BE2C (cell line): ENCODE data around the gene FBN3.

ENCODE experiments used
- DNase-seq: peaks from one replicate; pipeline ENCODE4 v3.0.0-alpha.2; 2020
- H3K27me3 ChIP-seq: fragments of 250-450 bp; sonication (Bioruptor Pico); 2 replicates; pipeline ENCODE4 v1.5.1; 2020; ENCODE audit warnings: mild to moderate bottlenecking
- H3K36me3 ChIP-seq: fragments of 250-450 bp; sonication (Bioruptor Pico); 2 replicates; pipeline ENCODE4 v1.5.1; 2020; ENCODE audit warnings: mild to moderate bottlenecking
- H3K4me1 ChIP-seq: fragments of 250-450 bp; sonication (Bioruptor Pico); 2 replicates; pipeline ENCODE4 v1.5.1; 2020
- H3K4me3 ChIP-seq: 2 replicates; pipeline ENCODE4 v1.5.1; 2011; ENCODE audit warnings: low read depth, low read length
- H3K9me3 ChIP-seq: fragments of 250-450 bp; sonication (Bioruptor Pico); 2 replicates; pipeline ENCODE4 v1.5.1; 2020
- CTCF ChIP-seq: IDR thresholded peaks from 2 replicates; pipeline ENCODE4 v1.5.1; 2012; ENCODE audit warnings: mild to moderate bottlenecking, low read depth, low read length

FBN3 gene

GRCh38 chr19:8086849-8087248, 62.5 kb downstream of the FBN3 start:
- H3K9me3 ChIP-seq = no peaks in the 10 kb centered on the region
- no peaks in the 10 kb centered on the region for H3K27me3 ChIP-seq
- H3K4me1 ChIP-seq = no peaks in the 10 kb centered on the region
- no peaks in the 10 kb centered on the region for H3K36me3 ChIP-seq
- H3K4me3 ChIP-seq = no peak overlapping the region
- no peak for TF ChIP-seq CTCF
- no peak for DNase-seq

- TF ChIP-seq CTCF = no peak
- Histone ChIP-seq H3K36me3 (no peaks in the 10 kb centered on the region), H3K4me3 (no peak overlapping the region), H3K9me3 (no peaks in the 10 kb centered on the region), H3K4me1 (no peaks in the 10 kb centered on the region), H3K27me3 (no peaks in the 10 kb centered on the region)
- no peak for DNase-seq
These were observed 63.6 kb downstream of the FBN3 start for GRCh38 chr19:8085598-8086408.

- no peak for TF ChIP-seq CTCF
- Histone ChIP-seq H3K4me1 (no peaks in the 10 kb centered on the region), H3K36me3 (no peaks in the 10 kb centered on the region), H3K27me3 (no peaks in the 10 kb centered on the region), H3K9me3 (no peaks in the 10 kb centered on the region), H3K4me3 (no peak overlapping the region)
- no peak for DNase-seq
These were observed 65.2 kb downstream of the FBN3 start for GRCh38 chr19:8084152-8084551.

- no peaks in the 10 kb centered on the region for H3K9me3 ChIP-seq
- no peak overlapping the region for H3K4me3 ChIP-seq
- no peaks in the 10 kb centered on the region for H3K27me3 ChIP-seq
- no peak for TF ChIP-seq CTCF
- no peaks in the 10 kb centered on the region for H3K4me1 ChIP-seq
- no peak for DNase-seq
- no peaks in the 10 kb centered on the region for H3K36me3 ChIP-seq
These were observed 66.3 kb downstream of the FBN3 start for GRCh38 chr19:8083141-8083540.

- TF ChIP-seq CTCF = no peak
- no peaks in the 10 kb centered on the region for H3K4me1 ChIP-seq
- no peaks in the 10 kb centered on the region for H3K27me3 ChIP-seq
- DNase-seq = no peak
- H3K4me3 ChIP-seq = no peak overlapping the region
- no peaks in the 10 kb centered on the region for H3K36me3 ChIP-seq
- no peaks in the 10 kb centered on the region for H3K9me3 ChIP-seq
These were observed 67.5 kb downstream of the FBN3 start for GRCh38 chr19:8081569-8082550.
